GM12864 (cell line): Measurements from ENCODE around the gene SRRT.

Experiments used
- DNase-seq: peaks from one replicate; pipeline ENCODE4 v3.0.0-alpha.2; 2011; ENCODE audit warnings: low read depth
- H3K4me3 ChIP-seq: 2 replicates; pipeline ENCODE4 v1.5.1; 2011; ENCODE audit warnings: mild to moderate bottlenecking, low read depth, low read length, control low read depth
- TF ChIP-seq, protein P1 (sequence below): IDR thresholded peaks from 2 replicates; pipeline ENCODE4 v1.5.1; 2011; ENCODE audit warnings: low read depth, mild to moderate bottlenecking, moderate library complexity, low read length, control low read depth, inconsistent platforms; ENCODE audit errors: missing control alignments

The SRRT gene

DNA sequence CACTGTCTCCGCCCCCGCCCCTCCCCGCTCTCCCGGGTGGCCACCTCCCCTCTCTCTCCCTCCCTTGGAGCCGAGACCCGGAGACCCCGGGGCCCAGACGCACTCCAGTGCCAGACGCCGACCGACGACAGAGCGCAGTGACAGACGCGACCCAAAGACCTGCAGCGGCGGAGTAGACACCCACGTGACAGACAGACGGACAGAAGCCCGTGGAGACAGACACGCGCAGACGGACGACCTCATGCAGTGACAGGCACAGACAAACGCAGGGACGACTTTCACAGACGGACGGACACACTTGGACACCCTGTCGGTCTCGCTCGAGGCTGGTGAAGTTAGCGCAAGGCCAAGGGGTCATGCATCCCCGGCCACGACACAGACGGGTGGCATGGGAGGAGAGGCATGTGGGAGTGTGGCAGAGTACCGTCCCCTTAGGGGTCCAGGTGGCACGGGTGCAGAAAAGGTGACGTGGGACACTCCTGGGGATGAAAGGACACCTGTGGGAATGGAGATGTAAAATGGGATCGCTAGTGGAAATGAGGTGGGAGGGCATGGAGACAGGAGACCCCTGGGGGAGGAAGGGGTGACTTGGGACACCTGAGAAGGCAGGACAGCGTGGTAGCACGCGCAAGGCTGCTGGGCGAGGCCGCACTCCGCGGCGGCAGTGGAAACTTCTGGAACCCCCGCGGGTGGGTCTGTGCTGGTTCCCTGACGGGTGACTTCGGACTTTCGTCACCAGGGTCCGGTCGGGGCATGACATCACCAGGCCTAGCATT, 21.2 kb downstream of the SRRT start:
- DNase-seq: no peak
- TF ChIP-seq, protein P1, sequence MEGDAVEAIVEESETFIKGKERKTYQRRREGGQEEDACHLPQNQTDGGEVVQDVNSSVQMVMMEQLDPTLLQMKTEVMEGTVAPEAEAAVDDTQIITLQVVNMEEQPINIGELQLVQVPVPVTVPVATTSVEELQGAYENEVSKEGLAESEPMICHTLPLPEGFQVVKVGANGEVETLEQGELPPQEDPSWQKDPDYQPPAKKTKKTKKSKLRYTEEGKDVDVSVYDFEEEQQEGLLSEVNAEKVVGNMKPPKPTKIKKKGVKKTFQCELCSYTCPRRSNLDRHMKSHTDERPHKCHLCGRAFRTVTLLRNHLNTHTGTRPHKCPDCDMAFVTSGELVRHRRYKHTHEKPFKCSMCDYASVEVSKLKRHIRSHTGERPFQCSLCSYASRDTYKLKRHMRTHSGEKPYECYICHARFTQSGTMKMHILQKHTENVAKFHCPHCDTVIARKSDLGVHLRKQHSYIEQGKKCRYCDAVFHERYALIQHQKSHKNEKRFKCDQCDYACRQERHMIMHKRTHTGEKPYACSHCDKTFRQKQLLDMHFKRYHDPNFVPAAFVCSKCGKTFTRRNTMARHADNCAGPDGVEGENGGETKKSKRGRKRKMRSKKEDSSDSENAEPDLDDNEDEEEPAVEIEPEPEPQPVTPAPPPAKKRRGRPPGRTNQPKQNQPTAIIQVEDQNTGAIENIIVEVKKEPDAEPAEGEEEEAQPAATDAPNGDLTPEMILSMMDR: no peak
- no peak overlapping the region for H3K4me3 ChIP-seq

DNA sequence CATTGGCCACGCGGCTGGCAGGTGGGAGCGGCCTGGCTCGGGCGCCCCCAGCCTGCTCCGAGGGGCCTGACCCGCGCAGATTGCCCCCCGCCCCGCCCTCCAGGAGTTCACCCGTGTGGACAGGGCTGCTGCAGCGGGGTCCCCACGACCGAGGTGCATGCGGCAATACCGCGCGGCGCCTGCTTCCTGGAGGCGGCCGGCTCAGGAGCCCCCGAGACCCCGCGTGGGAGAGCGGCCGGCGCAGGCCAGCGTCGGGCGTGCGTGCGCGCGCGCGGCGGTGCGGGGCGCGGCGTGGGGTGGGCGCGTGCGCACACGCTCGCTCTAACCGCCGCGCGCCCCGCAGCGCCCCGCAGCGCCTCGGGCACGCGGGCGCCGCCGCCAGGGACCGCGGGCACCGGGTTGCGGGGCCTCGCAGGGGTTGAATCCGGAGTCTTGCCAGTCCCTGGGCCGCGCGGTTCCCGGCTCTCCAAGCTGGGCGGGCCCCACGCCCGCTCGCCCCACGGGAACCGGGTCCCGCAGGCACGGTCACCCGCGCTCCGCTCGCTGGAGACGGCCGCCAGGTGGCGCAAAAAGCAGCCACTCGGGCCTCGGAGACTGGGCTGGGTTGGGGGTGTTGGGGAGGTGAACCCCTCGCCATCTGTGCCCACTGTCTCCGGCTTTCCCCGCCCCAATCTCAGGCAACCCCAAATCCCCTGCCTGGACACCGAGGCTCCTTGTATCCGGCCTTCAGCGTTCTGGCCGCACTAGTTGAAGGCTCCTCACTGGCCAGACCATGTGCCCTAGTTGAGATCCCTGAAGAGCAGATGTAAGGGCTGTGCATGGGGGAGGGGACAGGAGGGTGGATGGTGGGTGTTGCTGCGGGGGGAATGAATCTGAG, 22.1 kb downstream of the SRRT start:
- no peak for DNase-seq
- no peak overlapping the region for H3K4me3 ChIP-seq
- TF ChIP-seq, protein P1: peak; percentile 76

DNA sequence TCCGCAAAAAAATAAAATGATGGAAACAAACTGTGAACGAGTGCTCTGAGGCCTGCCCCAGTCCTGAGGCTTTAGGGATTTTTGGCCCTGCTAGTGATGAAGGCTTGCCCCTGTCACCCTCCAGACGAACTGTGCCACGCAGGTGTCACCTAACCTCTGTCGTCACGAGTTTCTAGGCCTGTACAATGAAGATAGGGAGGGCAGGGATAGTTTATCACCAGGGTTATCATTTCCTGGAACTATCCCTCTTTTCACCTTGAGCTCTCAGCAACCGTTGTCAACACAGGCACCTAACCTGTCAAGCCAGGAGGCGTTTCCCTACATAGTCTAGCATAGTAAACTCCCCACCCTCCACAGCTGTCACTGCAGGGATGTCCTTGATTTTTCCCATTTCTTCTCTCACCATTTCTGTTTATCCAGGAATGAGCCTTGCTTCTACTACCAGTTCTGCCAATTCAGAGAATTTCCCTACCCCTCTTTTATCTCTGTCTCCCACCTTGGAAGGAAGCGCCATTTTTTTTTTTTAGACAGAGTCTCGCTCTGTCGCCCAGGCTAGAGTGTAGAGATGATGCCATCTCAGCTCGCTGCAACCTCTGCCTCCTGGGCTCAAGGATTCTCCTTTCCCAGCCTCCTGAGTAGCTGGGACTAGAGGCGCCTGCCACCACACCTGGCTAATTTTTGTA, 23.0 kb downstream of the SRRT start:
- TF ChIP-seq, protein P1: no peak
- no peak overlapping the region for H3K4me3 ChIP-seq
- no peak for DNase-seq

DNA sequence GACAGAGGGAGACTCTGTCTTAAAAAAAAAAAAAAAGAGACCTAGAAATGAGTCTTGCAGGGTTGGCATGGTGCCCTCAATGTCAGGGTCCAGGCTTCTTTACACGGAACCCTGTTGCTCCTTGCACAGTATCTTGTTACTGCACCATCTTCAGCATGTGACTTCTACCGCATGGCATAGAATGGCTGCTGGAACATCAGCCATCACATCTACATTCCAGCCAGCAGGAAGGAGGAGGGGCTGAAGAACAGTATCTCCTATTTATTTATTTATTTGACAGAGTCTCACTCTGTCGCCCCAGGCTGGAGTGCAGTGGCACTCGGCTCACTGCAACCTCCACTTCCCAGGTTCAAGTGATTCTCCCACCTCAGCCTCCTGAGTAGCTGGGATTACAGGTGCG, 24.5 kb downstream of the SRRT start:
- TF ChIP-seq, protein P1: no peak
- H3K4me3 ChIP-seq: no peak overlapping the region
- no peak for DNase-seq

DNA sequence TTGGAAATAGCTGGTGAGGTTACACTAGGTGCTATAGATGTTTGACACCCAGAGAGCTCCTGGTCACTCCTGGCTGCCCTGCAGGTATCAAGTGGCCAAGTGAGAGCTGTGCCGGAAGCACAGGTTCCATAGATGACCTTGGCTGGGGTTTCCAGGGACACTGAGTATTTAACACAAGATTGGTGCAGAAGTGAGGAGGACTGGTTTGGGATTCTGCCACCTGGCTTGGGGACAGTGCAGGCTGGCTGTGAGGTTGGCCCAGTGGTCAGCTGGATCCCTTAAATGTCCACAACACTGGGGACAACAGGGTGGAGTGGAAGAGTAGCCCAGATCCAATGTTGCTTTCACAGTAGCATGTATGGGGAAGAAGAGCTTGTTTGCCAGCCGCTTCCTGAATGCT, 26.1 kb downstream of the SRRT start:
- DNase-seq: no peak
- TF ChIP-seq, protein P1: no peak
- no peak overlapping the region for H3K4me3 ChIP-seq

DNA sequence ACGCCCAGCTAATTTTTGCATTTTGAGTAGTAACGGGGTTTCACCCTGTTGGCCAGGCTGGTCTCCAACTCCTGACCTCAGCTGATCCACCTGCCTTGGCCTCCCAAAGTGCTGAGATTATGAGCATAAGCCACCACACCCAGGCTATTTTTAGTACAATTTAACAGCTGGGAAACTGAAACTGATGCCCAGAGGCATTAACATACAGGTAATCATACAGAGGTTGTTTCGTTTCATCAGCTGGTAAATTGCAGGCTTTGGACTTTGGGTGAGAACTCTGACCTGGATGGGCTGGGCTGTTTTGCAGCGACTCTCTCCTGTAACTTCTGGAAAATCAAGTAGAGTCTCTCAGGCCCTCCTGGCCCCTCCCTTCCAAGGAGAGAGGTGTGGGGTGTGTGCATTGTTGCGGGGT, 27.0 kb downstream of the SRRT start:
- H3K4me3 ChIP-seq: no peak overlapping the region
- TF ChIP-seq, protein P1: no peak
- DNase-seq: no peak
